Right cardiac atrium (tissue), 5 donors: ENCODE data around the gene TP53INP2. TPM values are rescaled to one million over a fixed set of nuclear protein-coding genes. Genes with fewer than 3 reads are reported as not detected.
"Not testable (repeated sequence)": the region's sequence is repeated elsewhere in the genome, so short reads cannot be mapped to it uniquely, and the experiment has no call there.

Experiments
- ATAC-seq, 2 donors: fragments of 200-7000 bp; cut with Tn5 transposase; one replicate each; pipeline versions ENCODE4 v1.8.0 to v1.9.1; 2020; ENCODE audit warnings: moderate library complexity in 2 of 2, mild to moderate bottlenecking in 1 of 2
- DNase-seq, 3 donors: peaks; one replicate each; pipeline ENCODE4 v3.0.0-alpha.2; 2020
- H3K27ac ChIP-seq: one replicate; pipeline ENCODE4 v1.5.1; 2013; ENCODE audit warnings: mild to moderate bottlenecking, low read length, control low read depth, moderate library complexity
- H3K27me3 ChIP-seq: one replicate; pipeline ENCODE4 v1.6.1; 2013; ENCODE audit not compliant: control insufficient read depth, insufficient read depth
- H3K4me1 ChIP-seq: one replicate; pipeline ENCODE4 v1.6.1; 2013; ENCODE audit warnings: low read length; ENCODE audit not compliant: control insufficient read depth, insufficient read depth
- H3K4me3 ChIP-seq: one replicate; pipeline ENCODE4 v1.5.1; 2013; ENCODE audit warnings: low read length, control low read depth
- H3K9me3 ChIP-seq: one replicate; pipeline ENCODE4 v1.6.1; 2013; ENCODE audit warnings: low read length; ENCODE audit not compliant: control insufficient read depth
- WGBS: extraction: QIAGEN DNeasy Blood & Tissue Kit; methylation state at CpG from one replicate; pipeline ENCODE4 v1.1.7; 2013; 5-methylcytosine and 5-hydroxymethylcytosine counted together
- intact Hi-C, 4 donors: fragments of 100-400 bp; cut with DNase I; formaldehyde crosslinking; loops; one replicate each; pipeline versions ENCODE4 v1.11.0 to v1.14.0; 2022 to 2023
- polyA plus RNA-seq: library from polyadenylated mRNA; stranded (reverse); fragments of 200-250 nt; gene quantifications from one replicate; pipeline ENCODE4 v1.2.3, GENCODE V29; 2013
- total RNA-seq, 4 donors: library from RNA; stranded (reverse); fragmentation: NEBNext Ultra II Directional; extraction: Animal tissue kit (Norgen Biotek cat#: 25700); gene quantifications; one replicate each; pipeline ENCODE4 v1.2.1, GENCODE V29; 2021
- donor health status: healthy with polysubstance abuse.
- donor health status: DM: no; HTN: yes; CAD: no.
- donor health status: DM: no; HTN: no; CAD: no.
- donor health status: DM: no; HTN: yes; CAD: no; lungs with severe emphysema.
- donor health status: DM: yes; HTN: yes; CAD: no.

TP53INP2 gene
- total and polyA plus RNA-seq, 5 donors, result 72.0 to 133 (median 95.7) TPM

- H3K4me3 ChIP-seq, result no peak overlapping the region
- ATAC-seq (peak in 1 of 2 donors; percentile 39), DNase-seq (no peak)
- H3K4me1 ChIP-seq, result peaks cover 4% of the 10 kb centered on the region
- no peaks in the 10 kb centered on the region for H3K9me3 ChIP-seq
- peak overlapping the region; percentile 83 for H3K27ac ChIP-seq
- intact Hi-C loops, result no loop called here
- 59% methylated on average over 1 of the region's 1 CpG for WGBS
- no peaks in the 10 kb centered on the region for H3K27me3 ChIP-seq
Observed at GRCh38 chr20:34713194-34713943, 9.2 kb downstream of the TP53INP2 start.

DNA sequence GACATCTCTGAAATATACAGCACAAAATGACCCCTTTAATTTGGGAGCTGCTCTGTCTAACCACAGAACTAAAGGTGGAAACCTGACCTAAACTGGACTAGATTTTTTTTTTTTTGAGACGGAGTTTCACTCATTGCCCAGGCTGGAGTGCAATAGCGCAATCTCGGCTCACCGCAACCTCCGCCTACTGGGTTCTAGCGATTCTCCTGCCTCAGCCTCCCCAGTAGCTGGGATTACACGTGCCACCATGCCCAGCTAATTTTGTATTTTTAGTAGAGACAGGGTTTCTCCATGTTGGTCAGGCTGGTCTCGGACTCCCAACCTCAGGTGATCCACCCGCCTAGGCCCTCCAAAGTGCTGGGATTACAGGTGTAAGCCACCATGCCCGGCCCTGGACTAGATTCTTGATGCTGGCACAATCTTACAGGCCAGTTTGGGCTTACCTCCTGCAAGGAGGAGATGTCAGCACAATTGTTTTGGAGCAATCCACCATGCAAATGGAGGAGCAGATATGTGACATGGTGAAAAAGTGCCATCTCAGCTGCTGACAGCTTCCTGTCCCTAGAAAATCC lies 9.9 kb downstream of the TP53INP2 start:
- H3K9me3 ChIP-seq, intact Hi-C loops, ATAC-seq, DNase-seq, H3K4me1 ChIP-seq, H3K4me3 ChIP-seq, H3K27me3 ChIP-seq: not testable (repeated sequence)
- H3K27ac ChIP-seq, result peak overlapping the region; percentile 83
- 94% methylated on average over 10 of the region's 10 CpGs for WGBS

GRCh38 chr20:34715384-34715783 lies 11.2 kb downstream of the TP53INP2 start:
- no peaks in the 10 kb centered on the region for H3K9me3 ChIP-seq
- DNase-seq (no peak), ATAC-seq (no peak)
- no peaks in the 10 kb centered on the region for H3K27me3 ChIP-seq
- 83% methylated on average over 4 of the region's 4 CpGs for WGBS
- no peak overlapping the region for H3K27ac ChIP-seq
- peaks cover 4% of the 10 kb centered on the region for H3K4me1 ChIP-seq
- H3K4me3 ChIP-seq, result no peak overlapping the region
- intact Hi-C loops, result no loop called here

GRCh38 chr20:34716921-34717229 lies 12.7 kb downstream of the TP53INP2 start:
- DNase-seq, result no peak
- Histone ChIP-seq H3K27ac (no peak overlapping the region), H3K9me3 (no peaks in the 10 kb centered on the region), H3K4me3 (no peak overlapping the region), H3K27me3 (no peaks in the 10 kb centered on the region), H3K4me1 (peaks cover 4% of the 10 kb centered on the region)
- ATAC-seq, result no peak
- WGBS, result 98% methylated on average over 2 of the region's 2 CpGs
- intact Hi-C loops, result no loop called here

GRCh38 chr20:34717230-34718095 lies 13.3 kb downstream of the TP53INP2 start:
- ATAC-seq (no peak), DNase-seq (no peak)
- 86% methylated on average over 9 of the region's 9 CpGs for WGBS
- H3K4me1 ChIP-seq, result peaks cover 4% of the 10 kb centered on the region
- intact Hi-C loops, result no loop called here
- H3K9me3 ChIP-seq, result no peaks in the 10 kb centered on the region
- no peak overlapping the region for H3K27ac ChIP-seq
- no peak overlapping the region for H3K4me3 ChIP-seq
- no peaks in the 10 kb centered on the region for H3K27me3 ChIP-seq

- H3K9me3 ChIP-seq, H3K27ac ChIP-seq, intact Hi-C loops, H3K4me3 ChIP-seq, DNase-seq, ATAC-seq, H3K4me1 ChIP-seq, H3K27me3 ChIP-seq: not testable (repeated sequence)
- 93% methylated on average over 13 of the region's 13 CpGs for WGBS
Observed at GRCh38 chr20:34719242-34720017, 15.3 kb downstream of the TP53INP2 start.

DNA sequence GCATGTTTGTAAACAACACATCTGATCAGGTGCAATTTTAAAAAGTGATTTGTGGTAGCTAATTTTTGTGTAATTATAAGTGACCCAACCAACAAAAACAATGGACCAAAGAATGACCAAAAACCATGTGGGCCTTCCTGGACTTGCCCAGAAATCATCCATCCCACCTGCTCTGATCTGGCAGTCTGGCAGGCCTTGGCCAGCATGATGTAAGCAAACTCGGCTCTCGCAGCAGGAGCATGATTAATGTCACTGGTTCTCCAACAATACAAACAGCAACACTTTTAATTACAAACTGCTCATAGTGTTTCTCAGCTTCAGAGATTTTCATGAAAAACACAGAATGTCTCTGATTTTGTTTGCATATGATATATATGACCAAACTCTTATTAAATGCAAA lies 16.1 kb downstream of the TP53INP2 start:
- DNase-seq (no peak), ATAC-seq (no peak)
- Histone ChIP-seq H3K4me1 (no peaks in the 10 kb centered on the region), H3K27ac (no peak overlapping the region), H3K9me3 (no peaks in the 10 kb centered on the region), H3K4me3 (no peak overlapping the region), H3K27me3 (no peaks in the 10 kb centered on the region)
- intact Hi-C loops, result no loop called here
- WGBS, result 51% methylated on average over 2 of the region's 2 CpGs

DNA sequence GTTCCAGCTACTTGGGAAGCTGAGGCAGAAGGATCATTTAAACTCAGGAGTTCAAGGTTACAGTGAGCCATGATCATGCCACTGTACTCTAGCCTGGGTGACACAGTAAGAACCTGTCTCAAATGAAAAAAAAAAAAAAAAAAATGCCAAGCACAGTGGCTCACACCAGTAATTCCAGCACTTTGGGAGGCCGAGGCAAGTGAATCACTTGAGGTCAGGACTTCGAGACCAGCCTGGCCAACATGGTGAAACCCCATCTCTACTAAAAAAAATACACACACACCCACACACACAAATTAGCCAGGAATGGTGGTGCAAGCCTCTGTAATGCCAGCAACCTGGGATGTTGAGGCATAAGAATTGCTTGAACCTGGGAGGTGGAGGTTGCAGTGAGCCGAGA lies 18.4 kb downstream of the TP53INP2 start:
- DNase-seq, H3K27me3 ChIP-seq, H3K27ac ChIP-seq, ATAC-seq, H3K4me1 ChIP-seq, intact Hi-C loops, H3K4me3 ChIP-seq, H3K9me3 ChIP-seq: not testable (repeated sequence)
- WGBS, result 97% methylated on average over 3 of the region's 3 CpGs

- H3K9me3 ChIP-seq, result no peaks in the 10 kb centered on the region
- no peak overlapping the region for H3K4me3 ChIP-seq
- 66% methylated on average over 3 of the region's 3 CpGs for WGBS
- H3K27ac ChIP-seq, result peak overlapping the region; percentile 10
- ATAC-seq (peak in 1 of 2 donors; percentile 19), DNase-seq (no peak)
- intact Hi-C loops, result no loop called here
- no peaks in the 10 kb centered on the region for H3K4me1 ChIP-seq
- H3K27me3 ChIP-seq, result no peaks in the 10 kb centered on the region
Observed at GRCh38 chr20:34724172-34724571, 20.0 kb downstream of the TP53INP2 start.

DNA sequence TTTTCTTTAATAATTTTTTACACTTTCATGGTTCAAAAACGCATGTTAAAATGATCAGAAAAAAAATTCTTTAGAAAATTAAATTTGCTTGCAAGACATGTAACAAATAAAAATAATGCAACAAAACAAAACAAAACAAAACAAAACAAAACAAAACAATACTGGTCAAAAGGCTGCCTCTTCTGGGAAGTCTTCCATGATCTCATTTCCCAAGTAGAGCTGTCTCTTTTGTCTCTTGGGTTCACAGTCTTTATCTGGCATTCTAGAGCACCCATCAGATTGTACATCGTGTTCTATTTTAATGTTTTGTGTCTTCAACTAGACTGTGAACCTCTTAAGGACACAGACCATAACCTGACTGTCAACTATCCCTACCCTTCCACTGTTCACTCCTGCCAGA lies 25.3 kb downstream of the TP53INP2 start:
- intact Hi-C loops, result no loop called here
- no peak overlapping the region for H3K27ac ChIP-seq
- no peaks in the 10 kb centered on the region for H3K27me3 ChIP-seq

More for the DNA sequence above, 25.3 kb downstream of the TP53INP2 start:
- no peak for ATAC-seq
- peaks cover 2% of the 10 kb centered on the region for H3K4me1 ChIP-seq
- no peak overlapping the region for H3K4me3 ChIP-seq
- 88% methylated on average over 2 of the region's 2 CpGs for WGBS
- no peaks in the 10 kb centered on the region for H3K9me3 ChIP-seq
- DNase-seq, result no peak
